Heart left ventricle (tissue), 13 donors: ENCODE results near the gene RBBP5.

Experiments
- CTCF ChIP-seq, 12 donors: fragments of 200-600 bp; sonication (generic) in 4 of 12; IDR thresholded peaks; one replicate each; pipeline versions ENCODE4 v1.5.0 to v1.8.0; 2018 to 2022; ENCODE audit warnings: antibody characterized with exemption in 12 of 12, mild to moderate bottlenecking in 5 of 12
- POLR2A ChIP-seq, 2 donors: fragments of 450-650 bp; IDR thresholded peaks; one replicate each; pipeline ENCODE4 v1.6.1; 2017; ENCODE audit warnings: antibody characterized with exemption in 2 of 2, mild to moderate bottlenecking in 2 of 2, moderate library complexity in 2 of 2
- donor health status: ischemic (EF 13 %, LVEDD 7.1; RV severe dilation, severe dysfunction).
- donor health status: DM: no; HTN: yes; CAD: no.
- donor health status: DM: no; HTN: no; CAD: no.
- donor health status: ischemic (EF 25% LVEDD 6.9; RV normal size, moderate dysfunction).
- donor health status: ischemic (EF 25% LVEDD 5.7; RV mildly dilated, moderate dysfunction).
- donor health status: ischemic (EF 35%, LVEDD 5.7; RV mildly dilated, moderate dysfunction).
- donor health status: nonischemic (EF 11% LVEDD 7.7; RV severe dilation, severe dysfunction).
- donor health status: DM: yes; HTN: yes; CAD: no.
- donor health status: PGD.
- donor health status: ischemic (EF 29% LVEDD 5.4; RV normal size, mild dysfunction).
- donor health status: nonischemic (EF 23%, LVEDD 6.1; RV moderate dilation, normal function).

- TF ChIP-seq POLR2A (IDR thresholded peaks at IDR 0.05) (no peak), CTCF (IDR thresholded peaks at IDR 0.05) (no peak)
These were observed 57.5 kb downstream of the RBBP5 start for GRCh38 chr1:205064301-205064700.
